Left hindlimb (tissue), 1 donor: ENCODE results near the gene CYP26B1.

Experiments
- DNase-seq: peaks from one replicate; pipeline ENCODE4 v3.0.0-alpha.2; 2018

Gene CYP26B1

GRCh38 chr2:72140621-72140960 lies 7.1 kb downstream of the CYP26B1 start:
- peak; percentile 32 for DNase-seq

DNA sequence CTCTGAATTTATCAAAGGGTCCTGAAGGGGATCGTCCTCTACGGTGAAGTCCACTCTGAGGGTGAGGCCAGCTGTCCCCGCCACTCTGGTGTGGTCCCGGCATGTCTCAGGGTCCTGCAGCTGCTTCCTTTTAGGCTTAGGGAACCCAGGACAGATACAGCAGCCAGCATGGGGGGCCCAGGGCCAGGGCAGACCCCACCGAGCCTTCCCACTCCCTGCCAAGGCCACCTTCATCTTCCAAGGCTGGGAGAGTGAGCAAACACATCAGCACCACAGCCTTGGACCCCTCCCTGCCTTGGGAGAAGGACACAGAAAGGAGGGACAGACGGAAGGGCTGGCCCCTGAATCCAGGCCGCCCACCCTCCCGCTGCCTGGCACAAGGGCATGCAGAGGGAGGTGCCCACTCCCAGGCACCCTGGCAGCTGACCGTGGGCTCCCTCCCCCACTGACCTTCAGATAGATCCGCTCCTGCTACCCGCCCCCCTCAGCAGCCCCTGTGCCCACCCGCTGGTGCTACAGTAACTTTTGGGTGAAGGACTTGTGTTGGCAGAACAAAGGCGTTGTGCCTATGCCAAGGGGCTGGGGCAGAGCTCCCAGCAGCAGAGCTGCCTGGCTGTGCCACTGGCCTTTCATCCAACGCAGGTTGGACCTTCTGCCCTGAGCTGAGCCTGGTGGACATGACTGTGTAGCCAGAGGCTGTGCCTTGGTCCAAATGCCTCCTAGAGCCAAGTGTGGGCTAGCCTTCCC lies 7.6 kb downstream of the CYP26B1 start:
- DNase-seq, result peak; percentile 34

DNA sequence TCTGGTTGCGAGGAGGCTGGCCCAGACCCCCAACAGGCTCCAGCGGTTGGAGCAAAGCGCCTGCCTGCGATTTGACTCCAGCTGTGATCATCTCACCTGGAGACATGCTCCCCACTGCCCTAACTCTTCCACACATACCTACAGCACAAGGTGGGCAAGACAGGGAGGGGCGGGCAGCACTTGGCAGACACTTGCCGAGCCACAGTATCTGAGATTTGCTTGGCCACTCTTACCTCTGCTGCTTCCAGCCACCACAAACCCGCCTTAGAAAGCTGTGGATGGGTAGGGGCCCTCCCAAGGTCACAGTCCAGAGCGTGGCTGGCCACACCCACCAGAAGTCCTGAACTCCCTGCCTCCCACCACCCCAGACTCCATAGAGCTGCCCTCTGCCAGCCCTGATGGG lies 8.2 kb downstream of the CYP26B1 start:
- no peak for DNase-seq

- peak; percentile 70 for DNase-seq
These were observed 8.7 kb downstream of the CYP26B1 start for GRCh38 chr2:72138921-72139381.

DNA sequence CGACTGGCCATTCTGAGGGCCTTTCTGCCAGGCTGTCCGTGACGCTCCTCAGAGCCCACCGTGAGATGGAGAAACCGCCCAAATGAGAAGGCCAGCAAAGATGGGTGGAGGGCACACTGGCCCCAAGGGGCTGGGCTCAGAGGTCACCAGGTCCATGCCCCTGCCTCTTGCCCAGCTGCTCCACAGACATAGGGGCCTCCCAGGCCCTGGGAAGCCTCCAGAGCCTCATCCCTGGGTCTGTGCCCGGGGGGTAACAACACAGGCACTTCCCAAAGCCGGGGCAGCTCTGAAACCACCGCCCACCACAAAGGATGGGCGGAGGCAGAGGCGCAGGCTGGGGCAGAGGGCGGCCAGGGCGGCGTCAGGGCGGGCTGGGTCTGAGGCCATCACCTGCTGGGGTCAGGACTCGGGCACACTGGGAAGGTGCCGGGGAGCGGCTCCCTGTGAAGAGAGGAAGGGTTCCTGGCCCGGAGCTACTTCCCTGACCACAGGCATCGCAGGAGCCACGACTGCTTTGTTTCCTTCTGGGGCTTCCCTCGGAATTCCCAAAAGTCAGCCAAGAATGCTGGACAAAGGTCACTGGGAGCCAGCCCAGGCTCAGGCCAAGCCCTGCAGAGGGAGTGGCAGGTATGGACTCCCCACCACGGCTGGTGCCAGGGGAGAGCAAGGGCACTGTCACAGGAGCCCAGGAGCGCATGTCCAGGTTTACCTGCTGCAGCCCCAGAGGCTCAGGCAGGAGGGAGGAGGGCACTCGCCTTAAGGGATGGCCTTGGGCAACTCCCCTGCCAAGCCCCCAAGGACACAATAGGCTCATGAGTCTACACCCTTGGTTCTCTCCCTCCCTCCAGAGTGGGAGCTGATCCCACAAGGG lies 9.4 kb downstream of the CYP26B1 start:
- peak; percentile 41 for DNase-seq

DNA sequence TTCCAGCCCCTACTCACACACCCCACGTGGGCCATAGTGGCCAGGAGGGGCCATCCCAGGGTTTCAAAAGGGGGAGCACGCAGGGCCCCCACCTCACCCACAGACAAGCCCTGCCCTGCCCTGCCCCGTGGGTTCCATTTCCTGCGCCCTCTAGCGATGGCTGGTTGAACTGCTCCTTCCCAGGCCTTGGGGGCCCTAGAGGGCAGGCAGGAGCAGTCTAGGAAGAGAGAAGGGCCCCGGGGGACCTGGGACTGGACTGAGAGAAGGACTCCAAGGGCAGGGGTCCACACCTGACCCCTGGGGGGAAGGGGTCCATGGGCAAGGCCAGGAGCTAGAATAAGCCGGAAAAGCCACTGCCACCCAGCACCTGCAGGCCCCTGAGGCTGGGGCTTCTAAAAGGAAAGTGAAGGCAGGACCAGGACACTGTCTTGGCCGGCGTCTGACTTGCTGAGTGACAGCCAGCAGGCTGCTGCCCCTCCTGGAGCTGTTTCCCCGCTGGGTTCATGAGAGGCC lies 10.1 kb downstream of the CYP26B1 start:
- peak; percentile 55 for DNase-seq

DNA sequence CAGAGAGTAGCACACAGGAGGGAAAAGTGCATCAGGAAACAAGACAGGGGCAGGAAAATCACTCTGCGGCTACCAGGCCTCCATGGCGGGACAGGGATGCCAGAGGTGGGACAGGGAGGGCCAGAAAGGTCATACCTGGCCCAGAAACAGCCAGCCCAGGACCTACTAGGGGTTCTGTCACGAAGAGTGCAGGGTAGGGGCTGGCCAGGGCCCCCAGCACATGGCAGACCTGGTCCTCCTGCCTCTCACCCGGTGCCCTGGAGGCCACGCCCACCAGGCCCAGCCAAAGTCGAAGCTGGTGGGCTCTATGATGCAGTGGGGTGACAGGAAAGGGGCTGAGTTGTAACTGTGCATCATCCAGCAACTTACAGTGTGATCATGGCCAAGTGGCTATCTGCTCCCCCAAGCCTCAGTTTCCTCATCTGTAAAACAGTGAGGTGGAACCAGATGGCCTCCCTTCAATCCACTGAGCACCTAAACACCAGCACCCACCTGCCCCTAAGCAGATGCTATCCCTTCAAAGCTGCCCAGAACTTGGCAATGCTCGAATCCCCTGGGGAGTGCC lies 10.6 kb downstream of the CYP26B1 start:
- DNase-seq, result peak; percentile 27

GRCh38 chr2:72136331-72136730 lies 11.3 kb downstream of the CYP26B1 start:
- DNase-seq, result peak; percentile 66

GRCh38 chr2:72135921-72136320 lies 11.7 kb downstream of the CYP26B1 start:
- no peak for DNase-seq

GRCh38 chr2:72134997-72135800 lies 12.5 kb downstream of the CYP26B1 start:
- peak; percentile 29 for DNase-seq

DNA sequence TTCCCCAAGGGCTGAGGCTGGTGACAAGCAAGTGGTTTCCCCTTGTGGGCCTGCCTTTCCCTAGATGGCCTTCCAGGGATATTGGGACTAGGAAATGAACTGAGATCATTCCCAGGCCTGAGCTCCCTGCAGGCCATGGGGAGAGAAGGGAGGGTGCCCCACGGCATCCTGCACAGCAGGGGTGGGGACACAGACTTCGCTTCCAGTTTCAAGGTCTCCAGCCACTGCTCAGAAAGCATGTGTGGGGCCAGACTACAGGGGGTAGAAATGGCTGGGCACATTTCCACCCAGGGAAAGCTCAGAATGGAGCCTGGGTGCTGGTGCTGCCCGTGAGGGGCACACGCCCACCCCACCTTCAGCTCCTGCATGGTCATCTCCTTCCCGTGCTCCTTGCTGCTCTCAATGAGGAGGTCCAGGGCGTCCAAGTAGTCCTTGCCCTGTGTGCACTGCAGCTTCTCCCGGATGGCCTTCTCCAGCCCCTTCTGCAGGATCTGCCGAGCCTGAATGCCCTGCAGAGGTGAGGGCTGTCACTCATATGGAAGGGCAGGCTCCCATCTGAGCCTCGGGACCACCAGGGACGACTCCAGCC lies 13.2 kb downstream of the CYP26B1 start:
- peak; percentile 23 for DNase-seq

- peak; percentile 25 for DNase-seq
These were observed 13.8 kb downstream of the CYP26B1 start for GRCh38 chr2:72133721-72134407.

GRCh38 chr2:72132981-72133720 lies 14.5 kb downstream of the CYP26B1 start:
- peak; percentile 10 for DNase-seq

DNA sequence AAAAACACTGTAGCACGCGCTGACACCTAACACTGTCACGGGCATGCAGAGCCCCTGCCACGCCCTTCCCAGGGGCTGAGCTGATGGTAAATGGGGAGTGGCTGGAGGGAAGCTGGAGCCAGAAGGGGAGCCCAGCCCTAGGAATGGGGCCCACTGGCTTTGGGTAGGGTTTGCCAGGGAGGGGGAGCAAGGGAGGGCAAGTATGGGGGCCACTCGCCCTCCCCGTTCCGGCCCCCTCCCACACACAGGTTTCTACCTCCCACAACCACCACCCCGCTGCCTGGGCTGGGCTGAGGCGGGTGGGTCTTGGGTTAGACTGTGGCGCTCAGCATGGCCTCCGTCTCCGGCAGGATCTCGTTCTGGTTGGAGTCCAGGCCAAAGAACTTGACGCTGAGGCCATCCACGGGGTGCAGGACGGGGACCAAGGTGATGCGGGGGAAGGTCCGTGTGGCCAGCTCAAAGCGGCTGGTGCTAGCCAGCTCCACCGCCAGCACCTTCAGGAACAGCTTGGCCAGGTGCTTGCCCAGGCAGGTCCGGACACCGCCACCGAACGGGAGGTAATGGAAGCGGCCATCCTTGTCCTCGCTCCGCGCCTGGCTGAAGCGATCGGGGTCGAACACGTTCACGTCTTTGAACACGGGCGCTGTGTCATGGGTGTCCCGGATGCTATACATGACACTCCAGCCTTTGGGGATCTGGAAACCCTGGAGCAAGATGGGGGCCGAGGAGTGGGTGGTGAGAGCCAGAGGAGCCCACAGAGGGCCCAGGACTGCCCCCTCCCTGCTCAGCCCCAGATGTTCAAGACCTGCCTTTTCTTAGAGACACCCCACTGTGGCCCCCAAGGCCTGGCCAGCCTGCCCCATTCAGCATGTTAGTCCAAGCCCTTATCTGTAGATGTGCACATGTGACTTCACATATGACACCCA lies 15.5 kb downstream of the CYP26B1 start:
- peak; percentile 23 for DNase-seq

DNA sequence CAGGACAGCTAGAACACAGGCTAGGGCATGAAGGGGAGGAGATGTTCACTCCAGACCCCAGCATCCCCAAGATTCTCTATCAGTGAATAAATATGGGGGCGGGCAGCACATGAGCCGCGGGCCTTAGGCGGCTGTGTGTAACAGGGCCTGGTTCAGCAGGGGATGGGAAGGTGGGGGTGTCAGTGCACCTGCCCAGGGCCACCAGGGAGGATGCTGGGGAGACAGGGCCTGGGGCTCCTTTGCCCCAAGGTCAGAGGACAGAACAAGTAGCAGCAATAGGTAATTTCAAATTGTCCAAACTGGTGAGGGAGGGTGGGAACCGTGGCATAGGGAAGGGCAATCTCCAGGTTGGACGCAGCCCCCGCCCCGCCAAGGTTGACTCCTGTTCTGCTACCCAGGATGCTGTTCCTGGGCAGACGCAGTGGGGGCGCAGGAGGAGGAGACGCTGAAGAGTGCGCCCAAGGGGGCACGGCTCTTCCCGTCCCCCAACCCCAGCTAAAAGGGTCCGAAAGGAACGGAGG lies 16.2 kb downstream of the CYP26B1 start:
- DNase-seq, result no peak

DNA sequence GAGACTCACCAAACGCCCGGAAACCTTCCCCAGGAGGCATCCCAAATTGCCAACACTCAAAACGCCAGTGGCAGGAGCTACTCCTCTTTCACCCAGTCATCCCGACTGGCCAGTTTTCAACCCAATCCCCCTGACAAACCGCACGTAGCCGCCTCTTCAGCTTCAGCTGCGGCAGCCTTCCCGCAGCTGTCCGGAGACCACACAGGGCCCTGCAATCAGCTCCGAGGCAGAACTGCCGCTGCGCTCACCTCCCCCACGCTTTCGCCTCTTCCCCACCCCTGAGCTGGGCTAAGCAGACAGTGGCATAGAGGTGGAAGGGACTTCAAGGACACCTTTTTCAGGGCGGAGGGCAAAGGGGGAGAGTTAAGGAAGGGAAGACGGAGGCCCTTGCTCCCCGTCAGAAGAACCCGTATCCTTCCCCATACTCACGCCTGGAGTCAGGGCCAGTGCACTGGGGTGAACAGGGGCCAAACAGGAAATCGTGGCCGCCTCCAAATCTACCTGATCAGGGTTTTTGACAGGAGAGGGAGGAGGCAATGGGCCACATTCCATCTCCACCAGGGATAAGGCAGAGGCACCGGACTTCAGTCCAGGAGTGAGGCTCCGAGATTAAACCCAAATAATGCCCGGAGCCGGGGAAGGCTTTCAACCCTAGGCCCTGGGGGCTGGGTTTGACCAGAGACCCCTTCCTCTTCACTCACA lies 16.9 kb downstream of the CYP26B1 start:
- DNase-seq, result no peak

- DNase-seq, result peak; percentile 62
These were observed 17.9 kb downstream of the CYP26B1 start for GRCh38 chr2:72129681-72130340.

- DNase-seq, result no peak
These were observed 18.8 kb downstream of the CYP26B1 start for GRCh38 chr2:72128843-72129227.
